GM19438 (cell line): Measurements from ENCODE around the gene OR7C1.
"Not testable (repeated sequence)": the region's sequence is repeated elsewhere in the genome, so short reads cannot be mapped to it uniquely, and the experiment has no call there.

ENCODE experiments used
- ATAC-seq: cut with Tn5 transposase; IDR thresholded peaks from one replicate; pipeline ENCODE4 v1.9.1; 2021; ENCODE audit warnings: low read depth; ENCODE audit not compliant: unreplicated experiment

Gene OR7C1

GRCh38 chr19:14785102-14785793 lies 49.7 kb downstream of the OR7C1 start:
- not testable (repeated sequence) for ATAC-seq

- ATAC-seq, result not testable (repeated sequence)
Measured at GRCh38 chr19:14784730-14785101, 50.3 kb downstream of the OR7C1 start.

- not testable (repeated sequence) for ATAC-seq
Measured at GRCh38 chr19:14783410-14783998, 51.5 kb downstream of the OR7C1 start.

GRCh38 chr19:14782626-14783409 lies 52.2 kb downstream of the OR7C1 start:
- no peak for ATAC-seq

- ATAC-seq, result not testable (repeated sequence)
Measured at GRCh38 chr19:14781713-14782536, 53.1 kb downstream of the OR7C1 start.

GRCh38 chr19:14780622-14781225 lies 54.3 kb downstream of the OR7C1 start:
- not testable (repeated sequence) for ATAC-seq

GRCh38 chr19:14779151-14779550 lies 55.8 kb downstream of the OR7C1 start:
- ATAC-seq, result no peak

GRCh38 chr19:14778110-14778845 lies 56.7 kb downstream of the OR7C1 start, which contains the start of gene ADGRE2:
ADGRE2 (minus strand) TSS chr19:14778560; CDS start chr19:14776756, 1,804 bp downstream.
- not testable (repeated sequence) for ATAC-seq

GRCh38 chr19:14777645-14778044 lies 57.3 kb downstream of the OR7C1 start:
- ATAC-seq, result not testable (repeated sequence)

- ATAC-seq, result no peak
Measured at GRCh38 chr19:14775869-14776586, 59.0 kb downstream of the OR7C1 start.

GRCh38 chr19:14775326-14775725 lies 59.7 kb downstream of the OR7C1 start:
- not testable (repeated sequence) for ATAC-seq

- ATAC-seq, result no peak
Measured at GRCh38 chr19:14774373-14774772, 60.6 kb downstream of the OR7C1 start.

- ATAC-seq, result not testable (repeated sequence)
Measured at GRCh38 chr19:14773722-14774121, 61.3 kb downstream of the OR7C1 start.

GRCh38 chr19:14772995-14773394 lies 62.0 kb downstream of the OR7C1 start:
- no peak for ATAC-seq

GRCh38 chr19:14772467-14772866 lies 62.5 kb downstream of the OR7C1 start:
- ATAC-seq, result no peak

- ATAC-seq, result no peak
Measured at GRCh38 chr19:14770944-14771839, 63.8 kb downstream of the OR7C1 start.

- no peak for ATAC-seq
Measured at GRCh38 chr19:14770136-14770535, 64.8 kb downstream of the OR7C1 start.

- no peak for ATAC-seq
Measured at GRCh38 chr19:14769201-14769600, 65.8 kb downstream of the OR7C1 start.
